GM10847 (cell line): ENCODE measurements around the gene PC.

ENCODE experiments used
- POLR2A ChIP-seq: IDR thresholded peaks from 2 replicates; pipeline ENCODE4 v1.6.1; 2011; ENCODE audit not compliant: insufficient read length; ENCODE audit errors: extremely low read depth

The PC gene

GRCh38 chr11:66875378-66875777, 82.8 kb downstream of the PC start:
- TF ChIP-seq POLR2A: no peak

GRCh38 chr11:66874232-66874631, 84.0 kb downstream of the PC start:
- no peak for TF ChIP-seq POLR2A

GRCh38 chr11:66871521-66871901, 86.7 kb downstream of the PC start:
- no peak for TF ChIP-seq POLR2A

GRCh38 chr11:66870616-66871520, 87.3 kb downstream of the PC start:
- TF ChIP-seq POLR2A: no peak

GRCh38 chr11:66870131-66870530, 88.1 kb downstream of the PC start:
- TF ChIP-seq POLR2A: no peak

GRCh38 chr11:66869567-66869870, 88.7 kb downstream of the PC start:
- no peak for TF ChIP-seq POLR2A

- no peak for TF ChIP-seq POLR2A
Observed at GRCh38 chr11:66868726-66869566, 89.2 kb downstream of the PC start.

- no peak for TF ChIP-seq POLR2A
Observed at GRCh38 chr11:66868082-66868725, 90.0 kb downstream of the PC start.

GRCh38 chr11:66867425-66868040, 90.7 kb downstream of the PC start:
- no peak for TF ChIP-seq POLR2A

GRCh38 chr11:66866511-66866986, 91.6 kb downstream of the PC start:
- TF ChIP-seq POLR2A: no peak

GRCh38 chr11:66866007-66866406, 92.2 kb downstream of the PC start:
- no peak for TF ChIP-seq POLR2A

GRCh38 chr11:66864924-66865697, 93.1 kb downstream of the PC start:
- TF ChIP-seq POLR2A: no peak

- no peak for TF ChIP-seq POLR2A
Observed at GRCh38 chr11:66864172-66864901, 93.8 kb downstream of the PC start.

GRCh38 chr11:66863428-66864125, 94.6 kb downstream of the PC start:
- TF ChIP-seq POLR2A: no peak

GRCh38 chr11:66862559-66863037, 95.6 kb downstream of the PC start:
- no peak for TF ChIP-seq POLR2A
